H9 (cell line): ENCODE measurements around the gene OSBPL8. TPM values are rescaled to one million over a fixed set of nuclear protein-coding genes. Genes with fewer than 3 reads are reported as not detected.

Experiments
- DNase-seq: peaks from one replicate; pipeline ENCODE4 v3.0.0-alpha.2; 2017
- H2AFZ ChIP-seq: one replicate; pipeline ENCODE4 v1.6.1; 2013; ENCODE audit warnings: mild to moderate bottlenecking, low read length, control low read depth, moderate library complexity
- H2AK5ac ChIP-seq: 2 replicates; pipeline ENCODE4 v1.6.1; 2013; ENCODE audit warnings: low read length, control low read depth, mixed read lengths; ENCODE audit not compliant: insufficient read length
- H2BK120ac ChIP-seq: one replicate; pipeline ENCODE4 v1.6.1; 2013; ENCODE audit warnings: low read depth, mild to moderate bottlenecking, low read length, control low read depth, inconsistent platforms; ENCODE audit not compliant: poor library complexity, severe bottlenecking
- H2BK12ac ChIP-seq: 2 replicates; pipeline ENCODE4 v1.6.1; 2013; ENCODE audit warnings: low read length, control low read depth, mixed read lengths, low read depth; ENCODE audit not compliant: insufficient read length
- H2BK15ac ChIP-seq: 2 replicates; pipeline ENCODE4 v1.6.1; 2013; ENCODE audit warnings: low read depth, low read length, control low read depth
- H2BK20ac ChIP-seq: one replicate; pipeline ENCODE4 v1.6.1; 2013; ENCODE audit warnings: low read depth, mild to moderate bottlenecking, low read length, control low read depth, inconsistent platforms; ENCODE audit not compliant: poor library complexity, severe bottlenecking
- H2BK5ac ChIP-seq: 2 replicates; pipeline ENCODE4 v1.6.1; 2013; ENCODE audit warnings: low read length, control low read depth, mixed read lengths; ENCODE audit not compliant: insufficient read length
- H3K14ac ChIP-seq: 2 replicates; pipeline ENCODE4 v1.6.1; 2013; ENCODE audit warnings: low read length, control low read depth; ENCODE audit not compliant: insufficient read depth
- H3K18ac ChIP-seq: 2 replicates; pipeline ENCODE4 v1.6.1; 2013; ENCODE audit warnings: low read depth, mild to moderate bottlenecking, mixed read lengths, low read length, control low read depth; ENCODE audit not compliant: insufficient read length
- H3K23ac ChIP-seq: 2 replicates; pipeline ENCODE4 v1.6.1; 2013; ENCODE audit warnings: low read length, control low read depth, mixed read lengths, low read depth; ENCODE audit not compliant: insufficient read length
- H3K23me2 ChIP-seq: 2 replicates; pipeline ENCODE4 v1.6.1; 2013; ENCODE audit warnings: low read depth, mild to moderate bottlenecking, mixed read lengths, low read length, control low read depth; ENCODE audit not compliant: insufficient read length, poor library complexity, severe bottlenecking
- H3K27ac ChIP-seq: 2 replicates; pipeline ENCODE4 v1.5.1; 2013; ENCODE audit warnings: low read length, control low read depth, mixed read lengths, low read depth; ENCODE audit not compliant: insufficient read length
- H3K27me3 ChIP-seq: 2 replicates; pipeline ENCODE4 v1.6.1; 2013; ENCODE audit warnings: low read length, control low read depth, inconsistent platforms; ENCODE audit not compliant: insufficient read depth
- H3K4ac ChIP-seq: 2 replicates; pipeline ENCODE4 v1.6.1; 2013; ENCODE audit warnings: low read depth, mild to moderate bottlenecking, control low read depth, inconsistent platforms, low read length, moderate library complexity
- H3K4me1 ChIP-seq: 2 replicates; pipeline ENCODE4 v1.6.1; 2013; ENCODE audit warnings: low read length, control low read depth, inconsistent platforms; ENCODE audit not compliant: insufficient read depth
- H3K4me2 ChIP-seq: 2 replicates; pipeline ENCODE4 v1.6.1; 2013; ENCODE audit warnings: low read length, control low read depth, mixed read lengths; ENCODE audit not compliant: insufficient read length, insufficient read depth
- H3K56ac ChIP-seq: 2 replicates; pipeline ENCODE4 v1.6.1; 2013; ENCODE audit warnings: low read depth, mild to moderate bottlenecking, mixed read lengths, low read length, control low read depth; ENCODE audit not compliant: insufficient read length
- H3K79me1 ChIP-seq: 2 replicates; pipeline ENCODE4 v1.6.1; 2013; ENCODE audit warnings: low read depth, mild to moderate bottlenecking, moderate library complexity, low read length, control low read depth, inconsistent platforms; ENCODE audit not compliant: insufficient read depth, poor library complexity, severe bottlenecking
- H3K79me2 ChIP-seq: 2 replicates; pipeline ENCODE4 v1.6.1; 2013; ENCODE audit warnings: low read length, control low read depth, inconsistent platforms; ENCODE audit not compliant: insufficient read depth
- H3K9ac ChIP-seq: 2 replicates; pipeline ENCODE4 v1.6.1; 2013; ENCODE audit warnings: low read length, control low read depth, mixed read lengths; ENCODE audit not compliant: insufficient read length; ENCODE audit errors: extremely low read depth
- H3K9me3 ChIP-seq: one replicate; pipeline ENCODE4 v1.6.1; 2013; ENCODE audit warnings: low read depth, low read length, inconsistent platforms; ENCODE audit not compliant: control insufficient read depth
- H3T11ph ChIP-seq: one replicate; pipeline ENCODE4 v1.6.1; 2013; ENCODE audit warnings: mild to moderate bottlenecking, low read length, control low read depth, inconsistent platforms
- H4K20me1 ChIP-seq: one replicate; pipeline ENCODE4 v1.6.1; 2013; ENCODE audit not compliant: control insufficient read depth, insufficient read length, insufficient read depth
- H4K5ac ChIP-seq: 2 replicates; pipeline ENCODE4 v1.6.1; 2013; ENCODE audit warnings: low read depth, mild to moderate bottlenecking, mixed read lengths, low read length, control low read depth; ENCODE audit not compliant: insufficient read length
- H4K8ac ChIP-seq: replicated peaks from 2 replicates; pipeline ENCODE4 v1.6.1; 2013; ENCODE audit warnings: low read length, control low read depth, mixed read lengths, low read depth; ENCODE audit not compliant: insufficient read length
- H4K91ac ChIP-seq: 2 replicates; pipeline ENCODE4 v1.6.1; 2013; ENCODE audit warnings: low read depth, mild to moderate bottlenecking, moderate library complexity, mixed read lengths, low read length, control low read depth; ENCODE audit not compliant: insufficient read length
- H3K27ac Mint-ChIP-seq, 3 experiments: 2 replicates in 2 of 3; 3 replicates in 1 of 3; pipeline ENCODE4 v1.8.0; 2020 to 2021; ENCODE audit warnings: mixed read lengths in 3 of 3, mild to moderate bottlenecking in 1 of 3, moderate library complexity in 1 of 3
- H3K27me3 Mint-ChIP-seq: 2 replicates; pipeline ENCODE4 v1.8.0; 2021; ENCODE audit warnings: low read depth, mild to moderate bottlenecking, moderate library complexity, mixed read lengths
- H3K36me3 Mint-ChIP-seq, 3 experiments: 2 replicates in 2 of 3; 3 replicates in 1 of 3; pipeline ENCODE4 v1.8.0; 2020 to 2021; ENCODE audit warnings: low read depth in 3 of 3, mixed read lengths in 3 of 3; ENCODE audit not compliant: insufficient read depth in 1 of 3
- H3K4me1 Mint-ChIP-seq, 2 experiments: 2 replicates each; pipeline ENCODE4 v1.8.0; 2020; ENCODE audit warnings: mixed read lengths in 2 of 2
- H3K4me3 Mint-ChIP-seq, 2 experiments: 2 replicates in 1 of 2; 3 replicates in 1 of 2; pipeline ENCODE4 v1.8.0; 2020 to 2021; ENCODE audit warnings: mild to moderate bottlenecking in 2 of 2, mixed read lengths in 2 of 2, moderate library complexity in 1 of 2
- H3K9me3 Mint-ChIP-seq, 2 experiments: 2 replicates in 1 of 2; 3 replicates in 1 of 2; pipeline ENCODE4 v1.8.0; 2020; ENCODE audit warnings: mild to moderate bottlenecking in 2 of 2, mixed read lengths in 2 of 2, moderate library complexity in 1 of 2
- CTCF ChIP-seq: fragments of 200-600 bp; sonication (generic); conservative IDR thresholded peaks from 3 replicates; pipeline ENCODE4 v1.8.0; 2021; ENCODE audit warnings: antibody characterized with exemption, mild to moderate bottlenecking
- total RNA-seq: library from RNA; stranded (reverse); gene quantifications from 2 replicates; pipeline ENCODE4 v1.2.1, GENCODE V29; 2021

Gene OSBPL8
- total RNA-seq, 1 experiment from 2014 or later, result 61.2 TPM

- no peak overlapping the region for H3K14ac ChIP-seq
- no peak overlapping the region for H3K18ac ChIP-seq
- H3K4me1 Mint-ChIP-seq, result peaks cover 15 to 16% of the 10 kb centered on the region in 2 experiments
- H2BK20ac ChIP-seq, result no peak overlapping the region
- no peak overlapping the region for H3K27ac ChIP-seq
- H3K4me2 ChIP-seq, result no peak overlapping the region
- no peak overlapping the region for H3K4me3 Mint-ChIP-seq
- H3K9me3 ChIP-seq, result no peaks in the 10 kb centered on the region
- no peak overlapping the region for H3K9ac ChIP-seq
- no peak overlapping the region for H3K23ac ChIP-seq
- no peak overlapping the region for H2BK12ac ChIP-seq
- no peaks in the 10 kb centered on the region for H3K79me2 ChIP-seq
- H3K36me3 Mint-ChIP-seq, result no peaks in the 10 kb centered on the region
- no peak overlapping the region for H4K91ac ChIP-seq
- H3K27me3 Mint-ChIP-seq, result no peaks in the 10 kb centered on the region
- no peak overlapping the region for H2BK15ac ChIP-seq
- H2BK120ac ChIP-seq, result no peak overlapping the region
- H2AFZ ChIP-seq, result no peak overlapping the region
- no peak overlapping the region for H4K8ac ChIP-seq
- no peaks in the 10 kb centered on the region for H4K20me1 ChIP-seq
- no peak overlapping the region for H3K4ac ChIP-seq
- no peaks in the 10 kb centered on the region for H3K9me3 Mint-ChIP-seq
- no peaks in the 10 kb centered on the region for H3K27me3 ChIP-seq
- no peaks in the 10 kb centered on the region for H3K79me1 ChIP-seq
- H3T11ph ChIP-seq, result no peak overlapping the region
- no peak overlapping the region for H2AK5ac ChIP-seq
- no peak overlapping the region for H3K56ac ChIP-seq
- H3K4me1 ChIP-seq, result 0 out of 2 replicates have a peak, but pooled peaks cover 2% of the 10 kb centered on the region
- no peak overlapping the region for H4K5ac ChIP-seq
- DNase-seq, result no peak
- H3K23me2 ChIP-seq, result no peaks in the 10 kb centered on the region
- peak overlapping the region in 1 of 3 experiments; percentile 77; a peak in 1 of 7 replicates for H3K27ac Mint-ChIP-seq
- TF ChIP-seq CTCF, result no peak
- no peak overlapping the region for H2BK5ac ChIP-seq
Measured at GRCh38 chr12:76310110-76310509, 249.5 kb downstream of the OSBPL8 start.
